Mesodermal cell (in vitro differentiated cells): ENCODE measurements around the gene MAD1L1.

Experiments
- H3K27ac ChIP-seq: 2 replicates; pipeline ENCODE4 v1.7.0; 2013; ENCODE audit warnings: mild to moderate bottlenecking, low read depth, low read length, moderate library complexity; ENCODE audit not compliant: severe bottlenecking
- H3K36me3 ChIP-seq: 2 replicates; pipeline ENCODE4 v1.7.1; 2013; ENCODE audit warnings: mild to moderate bottlenecking, low read length, moderate library complexity; ENCODE audit not compliant: control insufficient read depth, insufficient read depth
- H3K4me1 ChIP-seq: one replicate; pipeline ENCODE4 v1.7.1; 2013; ENCODE audit warnings: mild to moderate bottlenecking, low read length; ENCODE audit not compliant: insufficient read depth, control insufficient read depth, poor library complexity, severe bottlenecking
- H3K4me3 ChIP-seq: 2 replicates; pipeline ENCODE4 v1.7.0; 2013; ENCODE audit warnings: low read length, control low read depth, mild to moderate bottlenecking; ENCODE audit not compliant: insufficient read depth, poor library complexity, severe bottlenecking; ENCODE audit errors: extremely low read depth
- H3K9me3 ChIP-seq: 2 replicates; pipeline ENCODE4 v1.7.1; 2013; ENCODE audit warnings: mild to moderate bottlenecking, low read length, moderate library complexity; ENCODE audit not compliant: control insufficient read depth
- WGBS, 2 experiments: methylation state at CpG; one replicate each; pipeline ENCODE4 v1.1.5; 2013; ENCODE audit warnings: missing lambda C conversion rate in 2 of 2; ENCODE audit not compliant: insufficient coverage in 2 of 2; 5-methylcytosine and 5-hydroxymethylcytosine counted together

MAD1L1 gene

DNA sequence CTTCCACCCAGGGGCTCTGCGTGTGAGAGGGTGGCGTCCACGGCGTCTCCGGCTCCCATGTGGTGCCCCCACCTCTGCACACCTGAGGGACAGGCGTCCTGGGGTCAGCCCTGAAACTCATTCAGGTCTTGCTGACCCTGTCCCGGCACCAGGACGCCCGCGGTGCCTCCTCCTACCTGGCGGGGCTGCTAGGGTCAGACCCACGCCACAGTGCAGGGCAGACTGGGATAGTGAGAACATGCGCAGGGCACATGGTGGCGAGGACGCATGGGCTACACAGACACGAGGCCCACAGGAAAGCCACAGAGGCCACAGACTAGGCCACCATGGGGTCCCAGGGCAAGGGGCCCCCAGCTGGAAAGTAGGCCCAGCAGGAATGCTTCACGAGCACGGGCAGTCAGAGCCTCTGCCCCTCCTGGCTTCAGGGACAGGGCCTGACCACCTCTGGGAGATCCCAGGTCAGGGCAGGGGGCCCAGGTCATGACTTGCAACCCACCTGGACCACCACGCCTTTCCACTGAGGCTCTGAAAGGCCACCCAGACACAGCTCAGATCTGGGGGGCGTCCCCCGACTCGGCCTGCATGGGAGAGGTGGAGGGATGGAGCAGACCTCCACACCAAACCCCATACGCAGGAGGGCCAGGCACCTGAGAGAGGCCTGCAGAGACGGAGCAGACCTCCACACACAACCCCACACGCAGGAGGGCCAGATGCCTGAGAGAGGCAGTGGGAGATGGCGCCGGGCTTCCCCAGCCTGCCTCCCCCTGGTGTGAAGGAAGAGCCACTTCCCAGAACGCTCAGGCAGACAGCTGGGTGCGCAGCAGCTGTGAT, 374.1 kb downstream of the MAD1L1 start:
- Histone ChIP-seq H3K9me3 (no peaks in the 10 kb centered on the region), H3K27ac (no peak overlapping the region), H3K36me3 (peaks cover 2% of the 10 kb centered on the region), H3K4me3 (no peak overlapping the region), H3K4me1 (peaks cover 3% of the 10 kb centered on the region)
- 95 to 96% methylated on average over 15 to 18 of the region's 29 CpGs for WGBS, 2 experiments

DNA sequence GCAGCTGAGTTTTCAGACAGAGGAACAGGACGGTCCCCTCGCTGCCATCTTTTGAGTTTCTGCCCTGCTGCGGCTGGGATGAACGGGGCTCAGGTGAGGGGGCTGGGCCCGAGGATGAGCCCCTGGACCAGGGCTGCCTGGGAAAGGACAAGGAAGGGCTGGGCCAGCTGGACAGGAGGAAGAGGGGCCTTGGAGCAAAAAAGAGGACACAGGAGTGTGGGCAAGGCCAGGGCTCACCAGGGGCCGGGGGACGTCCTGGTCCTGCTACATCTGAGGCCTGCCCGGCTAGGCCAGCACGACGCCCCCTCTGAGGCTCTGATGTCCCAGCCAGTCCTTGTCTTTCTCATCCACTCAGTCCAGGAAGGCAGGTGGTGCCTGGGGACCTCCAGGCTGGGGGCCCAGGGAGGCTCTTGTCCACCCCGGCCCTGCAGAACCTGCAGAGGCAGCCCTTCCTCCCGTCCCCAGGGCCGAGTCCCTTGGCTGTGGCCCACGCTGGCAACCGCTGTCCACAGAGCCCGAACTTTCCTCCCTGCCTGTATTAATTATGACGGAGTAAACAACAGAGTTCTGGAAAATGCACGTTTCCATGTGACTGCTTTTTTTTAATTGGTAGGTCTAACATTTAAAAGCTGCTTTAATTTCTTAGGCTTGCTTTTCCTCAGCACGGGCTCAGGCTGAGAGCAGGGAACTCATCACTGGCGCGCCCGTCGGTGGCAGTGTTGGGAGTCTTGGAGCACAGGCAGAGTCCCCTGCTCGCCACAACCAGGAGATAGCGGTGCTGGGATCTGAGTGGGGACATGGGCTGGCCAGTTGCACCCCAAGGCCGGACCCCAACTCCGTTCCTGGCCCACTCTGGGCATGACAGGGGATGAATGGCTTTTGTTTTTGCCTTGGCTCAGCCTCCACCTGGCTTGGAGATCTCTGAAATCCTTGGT, 375.0 kb downstream of the MAD1L1 start:
- WGBS, 2 experiments, result 94 to 95% methylated on average over 25 to 26 of the region's 27 CpGs
- peaks cover 2% of the 10 kb centered on the region for H3K36me3 ChIP-seq

DNA sequence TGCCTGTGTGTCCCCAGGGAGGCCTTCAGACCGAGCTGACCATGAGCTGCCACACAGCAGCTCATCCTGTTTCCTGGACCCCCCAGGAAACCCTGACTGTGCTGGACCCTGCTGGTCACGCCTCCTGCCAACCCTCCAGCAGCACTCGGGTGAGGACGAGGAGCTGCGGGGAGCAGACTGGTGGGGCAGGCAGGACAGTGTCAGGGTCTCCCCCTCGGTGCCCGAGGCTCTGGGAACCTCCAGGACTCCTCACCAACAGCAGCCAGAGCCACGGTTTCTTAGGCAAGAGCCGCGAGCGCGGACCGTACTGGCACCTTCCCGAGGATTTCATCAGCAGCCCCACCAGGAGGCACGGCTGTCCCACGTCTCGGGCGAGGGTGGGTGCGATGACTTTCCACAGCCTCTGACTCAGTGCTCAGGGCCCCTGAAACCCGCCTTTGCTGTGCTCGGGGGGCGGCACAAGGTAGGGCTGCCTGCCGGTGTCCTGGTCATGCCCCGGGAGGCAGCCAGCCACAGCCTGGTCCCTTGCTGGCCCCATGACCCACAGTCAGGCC, 375.8 kb downstream of the MAD1L1 start:
- 91 to 96% methylated on average over 24 of the region's 24 CpGs for WGBS, 2 experiments
- Histone ChIP-seq H3K27ac (no peak overlapping the region), H3K36me3 (peaks cover 2% of the 10 kb centered on the region), H3K4me3 (no peak overlapping the region), H3K4me1 (no peaks in the 10 kb centered on the region), H3K9me3 (no peaks in the 10 kb centered on the region)

More for the DNA sequence above, 375.0 kb downstream of the MAD1L1 start:
- Histone ChIP-seq H3K9me3 (no peaks in the 10 kb centered on the region), H3K4me3 (no peak overlapping the region), H3K4me1 (peaks cover 2% of the 10 kb centered on the region), H3K27ac (no peak overlapping the region)

DNA sequence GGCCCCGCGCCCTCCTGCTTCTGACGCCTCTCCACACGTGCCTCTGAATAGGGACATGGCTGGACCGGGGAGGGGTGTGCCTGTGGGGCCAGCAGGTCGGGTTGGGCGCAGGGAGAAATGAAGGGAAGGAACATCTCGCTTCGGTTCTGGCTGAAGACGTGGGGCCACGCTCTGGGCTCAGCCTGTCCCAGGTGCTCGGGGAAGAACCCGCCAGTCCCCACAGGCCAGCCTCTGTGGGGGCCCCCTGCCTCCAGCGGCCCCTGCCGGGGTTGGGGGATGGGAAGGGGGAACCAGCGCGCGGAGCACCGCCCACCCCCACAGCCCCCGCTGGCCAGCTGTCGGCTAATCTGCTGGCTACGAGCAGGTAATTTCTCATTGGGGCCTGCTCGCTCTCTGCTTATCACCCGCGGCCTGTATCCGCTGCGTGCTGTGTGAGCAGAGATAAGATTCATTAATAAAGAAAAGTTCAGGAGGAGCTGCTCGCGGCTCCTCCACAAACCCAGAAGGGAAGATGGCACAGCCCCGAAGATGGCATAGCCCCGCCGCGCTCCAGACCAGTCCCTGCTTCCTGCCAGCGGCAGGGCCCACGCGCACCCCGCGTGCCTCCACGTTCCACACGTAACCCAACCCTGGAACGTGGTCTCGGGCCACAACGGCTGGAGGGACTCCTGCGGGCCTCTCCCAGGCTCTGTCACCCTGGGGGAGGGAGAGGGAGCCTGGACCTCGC, 376.4 kb downstream of the MAD1L1 start:
- Histone ChIP-seq H3K27ac (no peak overlapping the region), H3K9me3 (no peaks in the 10 kb centered on the region), H3K4me3 (no peak overlapping the region), H3K4me1 (no peaks in the 10 kb centered on the region), H3K36me3 (peaks cover 2% of the 10 kb centered on the region)
- 85 to 86% methylated on average over 27 to 37 of the region's 45 CpGs for WGBS, 2 experiments

DNA sequence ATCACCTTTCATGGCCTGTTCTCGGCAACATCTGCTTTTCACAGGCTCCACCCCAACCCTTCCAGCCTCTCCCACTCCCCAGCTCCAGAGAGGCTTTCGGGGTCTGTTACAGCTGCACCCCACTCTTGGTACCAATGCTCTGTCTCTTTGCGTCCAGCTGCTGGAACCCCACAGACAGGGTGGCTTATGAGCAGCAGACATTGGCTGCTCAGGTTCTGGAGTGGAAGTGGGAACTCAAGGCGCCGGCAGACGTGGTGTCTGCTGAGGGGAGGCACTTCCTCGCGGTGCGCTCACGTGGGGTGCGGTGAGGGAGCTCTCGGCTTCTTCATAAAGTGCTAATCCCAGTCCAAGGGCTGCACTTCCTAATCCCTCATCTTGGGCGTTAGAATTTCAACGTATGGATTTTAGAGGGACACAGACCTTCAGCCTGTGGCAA, 377.0 kb downstream of the MAD1L1 start:
- Histone ChIP-seq H3K9me3 (no peaks in the 10 kb centered on the region), H3K27ac (no peak overlapping the region), H3K36me3 (peaks cover 2% of the 10 kb centered on the region), H3K4me1 (no peaks in the 10 kb centered on the region), H3K4me3 (no peak overlapping the region)
- 88 to 93% methylated on average over 12 to 14 of the region's 14 CpGs for WGBS, 2 experiments

DNA sequence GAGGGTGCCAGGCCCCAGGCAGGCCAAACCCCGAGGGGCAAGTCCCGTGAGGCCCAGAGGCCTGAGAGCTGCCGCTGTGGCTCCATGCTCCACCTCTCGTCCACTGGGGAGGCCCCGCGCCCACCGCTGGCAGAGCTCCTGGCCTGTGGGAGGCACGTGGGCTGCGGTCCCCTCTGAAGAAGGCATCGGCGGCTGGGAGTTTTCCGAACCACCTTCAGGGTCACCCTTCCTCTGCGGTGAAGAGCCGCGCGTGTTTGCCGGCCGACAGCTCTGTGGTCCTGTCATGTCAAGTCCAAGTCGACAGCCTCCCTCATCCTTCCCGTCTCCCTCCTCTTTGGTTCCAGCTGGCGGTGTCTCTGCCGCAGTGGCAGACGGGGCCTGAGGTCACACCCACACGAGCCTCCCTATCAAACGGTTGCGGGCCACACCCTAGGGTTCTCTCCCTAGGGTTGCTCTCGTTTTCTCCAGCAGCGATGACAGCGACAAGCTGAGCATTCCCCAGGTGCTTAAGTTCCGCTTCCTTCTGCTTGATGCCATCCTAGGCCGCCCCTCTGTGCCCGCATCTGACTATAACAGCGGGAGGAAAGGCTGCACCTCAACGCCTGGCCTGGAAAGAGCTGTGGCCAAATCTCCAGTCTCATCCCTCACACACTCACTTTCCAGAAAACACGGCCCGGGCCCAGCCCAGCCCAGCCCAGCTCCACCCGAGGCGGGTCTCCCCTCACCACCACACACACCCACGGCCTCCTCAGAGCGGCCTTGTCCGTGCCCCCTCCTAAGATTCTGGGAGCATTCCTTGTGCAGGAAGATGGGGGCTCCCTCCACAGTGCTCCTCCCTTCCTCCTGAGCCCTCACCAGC, 377.6 kb downstream of the MAD1L1 start:
- 95 to 96% methylated on average over 37 to 38 of the region's 41 CpGs for WGBS, 2 experiments
- H3K27ac ChIP-seq, result no peak overlapping the region
- no peaks in the 10 kb centered on the region for H3K4me1 ChIP-seq
- H3K4me3 ChIP-seq, result no peak overlapping the region
- peaks cover 2% of the 10 kb centered on the region for H3K36me3 ChIP-seq
- no peaks in the 10 kb centered on the region for H3K9me3 ChIP-seq

DNA sequence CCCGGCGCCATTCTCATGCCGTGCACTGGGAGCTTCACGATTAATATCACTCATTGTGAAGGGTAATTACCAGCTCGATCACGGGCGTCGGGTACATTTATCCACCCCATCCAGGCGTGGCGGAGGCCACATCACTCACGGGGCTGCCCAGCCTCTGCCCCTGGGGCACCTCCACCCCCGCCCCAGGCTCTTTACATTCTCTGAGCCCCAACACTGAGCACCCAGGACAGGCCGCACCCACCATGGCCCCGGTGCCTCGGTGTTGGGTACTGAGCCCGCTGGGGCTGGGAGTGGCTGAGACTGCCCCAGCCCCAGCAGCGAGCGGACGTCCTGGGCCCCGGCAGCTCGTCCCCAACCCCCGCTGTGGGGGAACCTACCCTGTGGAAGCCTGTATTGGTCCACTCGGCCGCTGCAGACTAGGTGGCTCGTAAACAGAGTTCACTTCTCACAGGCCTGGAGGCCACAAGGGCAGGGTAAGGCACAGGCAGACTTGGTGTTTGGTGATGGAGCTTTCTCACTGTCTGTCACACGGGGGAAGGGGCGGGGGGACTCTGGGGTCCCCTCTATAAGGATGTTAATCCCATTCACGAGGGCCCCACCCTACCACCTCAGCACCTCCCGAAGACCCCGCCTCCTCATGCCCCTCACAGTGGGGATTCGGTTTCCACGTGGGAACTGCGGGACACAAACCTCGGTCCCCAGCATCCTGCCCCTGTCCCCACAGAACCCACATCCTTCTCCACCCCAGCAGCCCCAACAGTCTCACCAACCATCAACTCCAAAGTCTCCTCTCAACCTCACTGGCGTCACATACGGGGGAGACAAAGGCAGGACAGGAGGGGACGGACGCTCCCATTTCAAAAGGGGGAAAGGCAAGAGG, 378.5 kb downstream of the MAD1L1 start:
- 94 to 95% methylated on average over 25 to 35 of the region's 38 CpGs for WGBS, 2 experiments
- no peaks in the 10 kb centered on the region for H3K9me3 ChIP-seq
- H3K4me3 ChIP-seq, result no peak overlapping the region
- H3K27ac ChIP-seq, result no peak overlapping the region
- H3K4me1 ChIP-seq, result no peaks in the 10 kb centered on the region
- H3K36me3 ChIP-seq, result peaks cover 2% of the 10 kb centered on the region

DNA sequence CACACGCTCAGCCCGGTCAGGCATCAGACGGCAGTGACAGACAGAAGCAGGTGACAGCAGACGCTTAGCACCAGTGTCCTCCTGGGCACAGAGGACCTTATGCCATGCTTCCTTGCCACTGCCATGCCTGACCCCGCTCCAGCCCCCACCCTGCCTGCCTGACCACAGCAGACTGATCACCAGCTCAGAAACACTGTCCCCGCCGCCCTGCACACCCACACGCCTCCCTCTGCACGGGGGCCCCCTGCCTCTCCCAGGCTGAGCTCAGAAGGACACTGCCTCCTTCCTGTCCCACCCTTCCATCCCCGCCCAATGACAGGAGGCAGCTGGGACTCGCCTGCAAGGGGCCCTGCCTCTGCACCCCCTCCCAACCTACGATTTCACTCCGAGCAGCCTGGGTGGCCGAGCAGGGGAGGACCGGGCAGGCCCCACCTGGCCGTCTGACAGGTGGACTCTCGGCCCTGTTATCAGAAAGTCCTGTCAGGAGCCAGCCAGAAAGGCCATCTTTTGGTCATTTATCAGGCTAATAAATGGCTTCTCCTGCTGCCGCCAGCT, 379.2 kb downstream of the MAD1L1 start:
- Histone ChIP-seq H3K27ac (no peak overlapping the region), H3K4me3 (no peak overlapping the region), H3K36me3 (peaks cover 2% of the 10 kb centered on the region), H3K9me3 (no peaks in the 10 kb centered on the region), H3K4me1 (no peaks in the 10 kb centered on the region)
- 89 to 91% methylated on average over 13 of the region's 18 CpGs for WGBS, 2 experiments
